WTC11 (cell line): ENCODE measurements around the gene PRR5. TPM values are rescaled to one million over a fixed set of nuclear protein-coding genes. Genes with fewer than 3 reads are reported as not detected.

Experiments used
- ATAC-seq: fragments of 200-7000 bp; cut with Tn5 transposase; 2 replicates; pipeline ENCODE4 v1.10.0; 2021; ENCODE audit warnings: mild to moderate bottlenecking, moderate library complexity
- CTCF ChIA-PET: fragments of 300-600 bp; sonication (Branson Sonifier 250); formaldehyde crosslinking; loops from one replicate; lab custom pipeline; 2021; ENCODE audit warnings: antibody characterized with exemption; lab: Charles Lee
- POLR2A ChIA-PET: fragments of 350-600 bp; sonication (Branson Sonifier 250); formaldehyde crosslinking; loops from one replicate; lab custom pipeline; 2021; ENCODE audit warnings: antibody characterized with exemption; lab: Charles Lee
- DNase-seq: peaks from one replicate; pipeline ENCODE4 v3.0.0; 2021; ENCODE audit warnings: low spot score
- H3K27ac Mint-ChIP-seq: 2 replicates; pipeline ENCODE4 v1.8.0; 2021; ENCODE audit warnings: mixed read lengths
- H3K27me3 Mint-ChIP-seq: 2 replicates; pipeline ENCODE4 v1.8.0; 2021; ENCODE audit warnings: low read depth, mild to moderate bottlenecking, moderate library complexity, mixed read lengths
- H3K36me3 Mint-ChIP-seq: 2 replicates; pipeline ENCODE4 v1.8.0; 2021; ENCODE audit warnings: mixed read lengths
- H3K4me1 Mint-ChIP-seq: 2 replicates; pipeline ENCODE4 v1.8.0; 2022; ENCODE audit warnings: mixed read lengths
- H3K4me3 Mint-ChIP-seq: 2 replicates; pipeline ENCODE4 v1.8.0; 2021; ENCODE audit warnings: mild to moderate bottlenecking, moderate library complexity, mixed read lengths
- H3K9me3 Mint-ChIP-seq: 2 replicates; pipeline ENCODE4 v1.8.0; 2021; ENCODE audit warnings: mixed read lengths
- ETV6 ChIP-seq: sonication (generic); formaldehyde crosslinking; IDR thresholded peaks from 2 replicates; pipeline ENCODE4 v1.8.1; 2022; ENCODE audit warnings: mild to moderate bottlenecking, missing genetic modification reagents
- GTF2I ChIP-seq: fragments of 250-450 bp; sonication (Bioruptor Pico); conservative IDR thresholded peaks from 2 replicates; pipeline ENCODE4 v1.4.0; 2021; ENCODE audit warnings: mild to moderate bottlenecking
- HMGA2 ChIP-seq: fragments of 250-450 bp; sonication (Bioruptor Pico); IDR thresholded peaks from 2 replicates; pipeline ENCODE4 v1.4.0; 2021; ENCODE audit warnings: mild to moderate bottlenecking, moderate library complexity
- JAZF1 ChIP-seq: fragments of 250-450 bp; sonication (Bioruptor Pico); IDR thresholded peaks from 2 replicates; pipeline ENCODE4 v1.9.0; 2021; ENCODE audit warnings: moderate library complexity, mild to moderate bottlenecking, inconsistent platforms
- JUN ChIP-seq: sonication (generic); formaldehyde crosslinking; IDR thresholded peaks from 2 replicates; pipeline ENCODE4 v1.8.0; 2023; ENCODE audit warnings: mild to moderate bottlenecking, missing genetic modification reagents
- NFE2L1 ChIP-seq: sonication (generic); formaldehyde crosslinking; IDR thresholded peaks from 2 replicates; pipeline ENCODE4 v1.8.1; 2023; ENCODE audit warnings: missing genetic modification reagents
- NR3C1 ChIP-seq: sonication (generic); formaldehyde crosslinking; conservative IDR thresholded peaks from 2 replicates; pipeline ENCODE4 v1.8.1; 2023; ENCODE audit warnings: low read depth, mild to moderate bottlenecking, missing genetic modification reagents
- SP1 ChIP-seq: sonication (generic); formaldehyde crosslinking; conservative IDR thresholded peaks from 2 replicates; pipeline ENCODE4 v1.8.1; 2022; ENCODE audit warnings: missing genetic modification reagents
- TEAD4 ChIP-seq: sonication (generic); formaldehyde crosslinking; IDR thresholded peaks from 2 replicates; pipeline ENCODE4 v1.8.0; 2022; ENCODE audit warnings: mild to moderate bottlenecking, missing genetic modification reagents
- ZNF138 ChIP-seq: sonication (generic); formaldehyde crosslinking; conservative IDR thresholded peaks from 2 replicates; pipeline ENCODE4 v1.8.1; 2022; ENCODE audit warnings: mild to moderate bottlenecking, moderate library complexity, missing genetic modification reagents
- ZNF263 ChIP-seq: sonication (generic); formaldehyde crosslinking; IDR thresholded peaks from 2 replicates; pipeline ENCODE4 v1.8.1; 2022; ENCODE audit warnings: low read depth, mild to moderate bottlenecking, moderate library complexity, missing genetic modification reagents
- ZNF671 ChIP-seq: fragments of 250-450 bp; sonication (Bioruptor Pico); IDR thresholded peaks from 2 replicates; pipeline ENCODE4 v1.8.0; 2021; ENCODE audit warnings: mild to moderate bottlenecking
- total RNA-seq: library from RNA; stranded (reverse); gene quantifications from 3 replicates; pipeline ENCODE4 v1.2.3, GENCODE V29; 2021
- TF ChIP-seq, protein P1 (sequence below): sonication (generic); formaldehyde crosslinking; IDR thresholded peaks from 2 replicates; pipeline ENCODE4 v1.8.1; 2023; ENCODE audit warnings: mild to moderate bottlenecking, missing genetic modification reagents
- TF ChIP-seq, protein P2 (sequence below): sonication (generic); formaldehyde crosslinking; IDR thresholded peaks from 2 replicates; pipeline ENCODE4 v1.8.1; 2023; ENCODE audit warnings: mild to moderate bottlenecking, missing genetic modification reagents
- TF ChIP-seq, protein P3 (sequence below): sonication (generic); formaldehyde crosslinking; IDR thresholded peaks from 2 replicates; pipeline ENCODE4 v1.8.1; 2022; ENCODE audit warnings: mild to moderate bottlenecking, moderate library complexity, missing genetic modification reagents
- TF ChIP-seq, protein P4 (sequence below): sonication (generic); formaldehyde crosslinking; IDR thresholded peaks from 2 replicates; pipeline ENCODE4 v1.8.1; 2023; ENCODE audit warnings: mild to moderate bottlenecking, moderate library complexity, missing genetic modification reagents
- TF ChIP-seq, protein P5 (sequence below): sonication (generic); formaldehyde crosslinking; IDR thresholded peaks from 2 replicates; pipeline ENCODE4 v1.8.0; 2023; ENCODE audit warnings: missing genetic modification reagents, mild to moderate bottlenecking, borderline replicate concordance
- TF ChIP-seq, protein P6 (sequence below): fragments of 200-600 bp; IDR thresholded peaks from 2 replicates; pipeline ENCODE4 v1.8.0; 2022; ENCODE audit warnings: antibody characterized with exemption
- TF ChIP-seq, protein P7 (sequence below): sonication (generic); formaldehyde crosslinking; IDR thresholded peaks from 2 replicates; pipeline ENCODE4 v1.8.1; 2023; ENCODE audit warnings: mild to moderate bottlenecking, missing genetic modification reagents, moderate library complexity
- TF ChIP-seq, protein P8 (sequence below): sonication (generic); formaldehyde crosslinking; IDR thresholded peaks from 2 replicates; pipeline ENCODE4 v1.8.1; 2022; ENCODE audit warnings: mild to moderate bottlenecking, missing genetic modification reagents, moderate library complexity, borderline replicate concordance

PRR5 gene
- total RNA-seq, 1 experiment from 2014 or later = 15.6 TPM

DNA sequence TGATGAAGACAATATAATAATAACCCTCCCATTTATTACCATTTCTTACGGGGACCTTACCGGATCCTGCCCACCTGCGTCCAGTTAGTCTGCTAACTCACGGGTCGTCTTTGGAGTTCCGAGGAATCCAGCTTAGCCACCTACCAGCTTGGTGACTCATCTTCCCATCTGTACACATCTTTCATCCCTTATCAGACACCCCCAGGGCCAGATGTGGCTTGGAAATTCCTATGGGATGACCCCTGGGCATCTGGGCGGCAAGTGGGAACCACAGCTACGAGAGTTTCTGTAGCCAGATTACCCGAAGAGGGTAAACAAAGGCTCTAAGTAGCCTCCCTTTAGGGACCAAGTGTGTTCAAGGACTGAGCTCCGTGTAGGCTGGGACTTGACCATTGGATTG, 12.8 kb upstream of the PRR5 start:
- ATAC-seq = no peak
- Mint-ChIP-seq H3K27ac (no peak overlapping the region), H3K9me3 (no peaks in the 10 kb centered on the region), H3K36me3 (no peaks in the 10 kb centered on the region), H3K27me3 (peaks cover 2% of the 10 kb centered on the region; the same call in 1 of the 2 replicates), H3K4me3 (no peak overlapping the region), H3K4me1 (peaks cover 10% of the 10 kb centered on the region)
- CTCF ChIA-PET = interaction anchor here (1.1 to 1.6 kb wide), 3 partner anchors 9 to 46 kb away, joined by 3 to 7 read pairs (median 4); no protein-coding TSS in a partner anchor
- TF ChIP-seq JUN (no peak), TEAD4 (CRISPR knock-in tag) (no peak), ZNF138 (CRISPR knock-in tag) (no peak), ZNF671 (CRISPR knock-in tag) (no peak), ETV6 (CRISPR knock-in tag) (no peak)
- TF ChIP-seq, protein P1, sequence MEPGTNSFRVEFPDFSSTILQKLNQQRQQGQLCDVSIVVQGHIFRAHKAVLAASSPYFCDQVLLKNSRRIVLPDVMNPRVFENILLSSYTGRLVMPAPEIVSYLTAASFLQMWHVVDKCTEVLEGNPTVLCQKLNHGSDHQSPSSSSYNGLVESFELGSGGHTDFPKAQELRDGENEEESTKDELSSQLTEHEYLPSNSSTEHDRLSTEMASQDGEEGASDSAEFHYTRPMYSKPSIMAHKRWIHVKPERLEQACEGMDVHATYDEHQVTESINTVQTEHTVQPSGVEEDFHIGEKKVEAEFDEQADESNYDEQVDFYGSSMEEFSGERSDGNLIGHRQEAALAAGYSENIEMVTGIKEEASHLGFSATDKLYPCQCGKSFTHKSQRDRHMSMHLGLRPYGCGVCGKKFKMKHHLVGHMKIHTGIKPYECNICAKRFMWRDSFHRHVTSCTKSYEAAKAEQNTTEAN (CRISPR knock-in tag) = no peak
- TF ChIP-seq, protein P2, sequence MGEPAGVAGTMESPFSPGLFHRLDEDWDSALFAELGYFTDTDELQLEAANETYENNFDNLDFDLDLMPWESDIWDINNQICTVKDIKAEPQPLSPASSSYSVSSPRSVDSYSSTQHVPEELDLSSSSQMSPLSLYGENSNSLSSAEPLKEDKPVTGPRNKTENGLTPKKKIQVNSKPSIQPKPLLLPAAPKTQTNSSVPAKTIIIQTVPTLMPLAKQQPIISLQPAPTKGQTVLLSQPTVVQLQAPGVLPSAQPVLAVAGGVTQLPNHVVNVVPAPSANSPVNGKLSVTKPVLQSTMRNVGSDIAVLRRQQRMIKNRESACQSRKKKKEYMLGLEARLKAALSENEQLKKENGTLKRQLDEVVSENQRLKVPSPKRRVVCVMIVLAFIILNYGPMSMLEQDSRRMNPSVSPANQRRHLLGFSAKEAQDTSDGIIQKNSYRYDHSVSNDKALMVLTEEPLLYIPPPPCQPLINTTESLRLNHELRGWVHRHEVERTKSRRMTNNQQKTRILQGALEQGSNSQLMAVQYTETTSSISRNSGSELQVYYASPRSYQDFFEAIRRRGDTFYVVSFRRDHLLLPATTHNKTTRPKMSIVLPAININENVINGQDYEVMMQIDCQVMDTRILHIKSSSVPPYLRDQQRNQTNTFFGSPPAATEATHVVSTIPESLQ (CRISPR knock-in tag) = no peak
- TF ChIP-seq, protein P3, sequence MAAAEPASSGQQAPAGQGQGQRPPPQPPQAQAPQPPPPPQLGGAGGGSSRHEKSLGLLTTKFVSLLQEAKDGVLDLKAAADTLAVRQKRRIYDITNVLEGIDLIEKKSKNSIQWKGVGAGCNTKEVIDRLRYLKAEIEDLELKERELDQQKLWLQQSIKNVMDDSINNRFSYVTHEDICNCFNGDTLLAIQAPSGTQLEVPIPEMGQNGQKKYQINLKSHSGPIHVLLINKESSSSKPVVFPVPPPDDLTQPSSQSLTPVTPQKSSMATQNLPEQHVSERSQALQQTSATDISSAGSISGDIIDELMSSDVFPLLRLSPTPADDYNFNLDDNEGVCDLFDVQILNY = no peak
- TF ChIP-seq, protein P4, sequence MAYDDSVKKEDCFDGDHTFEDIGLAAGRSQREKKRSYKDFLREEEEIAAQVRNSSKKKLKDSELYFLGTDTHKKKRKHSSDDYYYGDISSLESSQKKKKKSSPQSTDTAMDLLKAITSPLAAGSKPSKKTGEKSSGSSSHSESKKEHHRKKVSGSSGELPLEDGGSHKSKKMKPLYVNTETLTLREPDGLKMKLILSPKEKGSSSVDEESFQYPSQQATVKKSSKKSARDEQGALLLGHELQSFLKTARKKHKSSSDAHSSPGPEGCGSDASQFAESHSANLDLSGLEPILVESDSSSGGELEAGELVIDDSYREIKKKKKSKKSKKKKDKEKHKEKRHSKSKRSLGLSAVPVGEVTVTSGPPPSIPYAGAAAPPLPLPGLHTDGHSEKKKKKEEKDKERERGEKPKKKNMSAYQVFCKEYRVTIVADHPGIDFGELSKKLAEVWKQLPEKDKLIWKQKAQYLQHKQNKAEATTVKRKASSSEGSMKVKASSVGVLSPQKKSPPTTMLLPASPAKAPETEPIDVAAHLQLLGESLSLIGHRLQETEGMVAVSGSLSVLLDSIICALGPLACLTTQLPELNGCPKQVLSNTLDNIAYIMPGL (CRISPR knock-in tag) = no peak
- DNase-seq = no peak
- POLR2A ChIA-PET = no interaction called here

DNA sequence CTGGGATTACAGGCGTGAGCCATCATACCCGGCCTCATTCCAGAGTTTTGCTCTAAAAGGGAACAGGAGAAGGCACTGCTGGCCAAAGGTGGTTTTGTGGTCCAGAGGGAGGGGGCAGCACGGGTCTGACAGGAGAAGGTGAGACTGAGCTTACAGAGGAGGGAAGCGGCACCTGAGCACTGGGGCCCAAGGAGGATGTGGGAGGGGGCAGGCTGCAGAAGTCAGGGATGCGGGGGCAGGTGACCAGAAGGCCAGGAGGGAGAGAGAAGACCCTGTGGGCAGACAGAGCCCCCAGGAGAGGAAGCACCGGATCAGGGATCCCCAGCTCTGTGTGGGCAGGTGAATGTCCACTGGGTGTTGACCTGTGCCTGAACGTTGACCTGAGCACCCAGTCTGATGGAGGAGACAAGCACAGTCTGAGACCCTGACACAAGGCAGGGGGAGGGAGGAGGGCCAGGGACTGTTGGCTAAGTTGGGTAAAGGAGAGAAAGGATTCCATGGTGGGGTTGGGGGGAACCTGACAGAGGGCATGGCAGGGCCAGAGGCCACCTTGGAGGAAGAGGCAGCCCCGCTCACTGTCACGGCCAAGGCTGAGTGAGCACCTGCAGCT, 12.0 kb upstream of the PRR5 start:
- no peak overlapping the region for H3K27ac Mint-ChIP-seq
- ATAC-seq = no peak
- peaks cover 2% of the 10 kb centered on the region; the same call in 1 of the 2 replicates for H3K27me3 Mint-ChIP-seq
- POLR2A ChIA-PET = no interaction called here
- no peaks in the 10 kb centered on the region for H3K36me3 Mint-ChIP-seq
- H3K4me3 Mint-ChIP-seq = no peak overlapping the region
- CTCF ChIA-PET = interaction anchor here (0.6 to 1.6 kb wide), 3 partner anchors 20 to 276 kb away, joined by 3 to 7 read pairs (median 4); no protein-coding TSS in a partner anchor
- H3K4me1 Mint-ChIP-seq = peaks cover 8% of the 10 kb centered on the region
- H3K9me3 Mint-ChIP-seq = no peaks in the 10 kb centered on the region
- DNase-seq = no peak
- TF ChIP-seq, protein P5, sequence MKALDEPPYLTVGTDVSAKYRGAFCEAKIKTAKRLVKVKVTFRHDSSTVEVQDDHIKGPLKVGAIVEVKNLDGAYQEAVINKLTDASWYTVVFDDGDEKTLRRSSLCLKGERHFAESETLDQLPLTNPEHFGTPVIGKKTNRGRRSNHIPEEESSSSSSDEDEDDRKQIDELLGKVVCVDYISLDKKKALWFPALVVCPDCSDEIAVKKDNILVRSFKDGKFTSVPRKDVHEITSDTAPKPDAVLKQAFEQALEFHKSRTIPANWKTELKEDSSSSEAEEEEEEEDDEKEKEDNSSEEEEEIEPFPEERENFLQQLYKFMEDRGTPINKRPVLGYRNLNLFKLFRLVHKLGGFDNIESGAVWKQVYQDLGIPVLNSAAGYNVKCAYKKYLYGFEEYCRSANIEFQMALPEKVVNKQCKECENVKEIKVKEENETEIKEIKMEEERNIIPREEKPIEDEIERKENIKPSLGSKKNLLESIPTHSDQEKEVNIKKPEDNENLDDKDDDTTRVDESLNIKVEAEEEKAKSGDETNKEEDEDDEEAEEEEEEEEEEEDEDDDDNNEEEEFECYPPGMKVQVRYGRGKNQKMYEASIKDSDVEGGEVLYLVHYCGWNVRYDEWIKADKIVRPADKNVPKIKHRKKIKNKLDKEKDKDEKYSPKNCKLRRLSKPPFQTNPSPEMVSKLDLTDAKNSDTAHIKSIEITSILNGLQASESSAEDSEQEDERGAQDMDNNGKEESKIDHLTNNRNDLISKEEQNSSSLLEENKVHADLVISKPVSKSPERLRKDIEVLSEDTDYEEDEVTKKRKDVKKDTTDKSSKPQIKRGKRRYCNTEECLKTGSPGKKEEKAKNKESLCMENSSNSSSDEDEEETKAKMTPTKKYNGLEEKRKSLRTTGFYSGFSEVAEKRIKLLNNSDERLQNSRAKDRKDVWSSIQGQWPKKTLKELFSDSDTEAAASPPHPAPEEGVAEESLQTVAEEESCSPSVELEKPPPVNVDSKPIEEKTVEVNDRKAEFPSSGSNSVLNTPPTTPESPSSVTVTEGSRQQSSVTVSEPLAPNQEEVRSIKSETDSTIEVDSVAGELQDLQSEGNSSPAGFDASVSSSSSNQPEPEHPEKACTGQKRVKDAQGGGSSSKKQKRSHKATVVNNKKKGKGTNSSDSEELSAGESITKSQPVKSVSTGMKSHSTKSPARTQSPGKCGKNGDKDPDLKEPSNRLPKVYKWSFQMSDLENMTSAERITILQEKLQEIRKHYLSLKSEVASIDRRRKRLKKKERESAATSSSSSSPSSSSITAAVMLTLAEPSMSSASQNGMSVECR (CRISPR knock-in tag) = no peak
- TF ChIP-seq GTF2I (CRISPR knock-in tag) = no peak
- no peak for TF ChIP-seq TEAD4 (CRISPR knock-in tag)
- TF ChIP-seq JAZF1 (CRISPR knock-in tag) = no peak
- TF ChIP-seq ZNF671 (CRISPR knock-in tag) = no peak
- no peak for TF ChIP-seq SP1 (CRISPR knock-in tag)
- TF ChIP-seq, protein P6, sequence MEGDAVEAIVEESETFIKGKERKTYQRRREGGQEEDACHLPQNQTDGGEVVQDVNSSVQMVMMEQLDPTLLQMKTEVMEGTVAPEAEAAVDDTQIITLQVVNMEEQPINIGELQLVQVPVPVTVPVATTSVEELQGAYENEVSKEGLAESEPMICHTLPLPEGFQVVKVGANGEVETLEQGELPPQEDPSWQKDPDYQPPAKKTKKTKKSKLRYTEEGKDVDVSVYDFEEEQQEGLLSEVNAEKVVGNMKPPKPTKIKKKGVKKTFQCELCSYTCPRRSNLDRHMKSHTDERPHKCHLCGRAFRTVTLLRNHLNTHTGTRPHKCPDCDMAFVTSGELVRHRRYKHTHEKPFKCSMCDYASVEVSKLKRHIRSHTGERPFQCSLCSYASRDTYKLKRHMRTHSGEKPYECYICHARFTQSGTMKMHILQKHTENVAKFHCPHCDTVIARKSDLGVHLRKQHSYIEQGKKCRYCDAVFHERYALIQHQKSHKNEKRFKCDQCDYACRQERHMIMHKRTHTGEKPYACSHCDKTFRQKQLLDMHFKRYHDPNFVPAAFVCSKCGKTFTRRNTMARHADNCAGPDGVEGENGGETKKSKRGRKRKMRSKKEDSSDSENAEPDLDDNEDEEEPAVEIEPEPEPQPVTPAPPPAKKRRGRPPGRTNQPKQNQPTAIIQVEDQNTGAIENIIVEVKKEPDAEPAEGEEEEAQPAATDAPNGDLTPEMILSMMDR = no peak
- TF ChIP-seq, protein P7, sequence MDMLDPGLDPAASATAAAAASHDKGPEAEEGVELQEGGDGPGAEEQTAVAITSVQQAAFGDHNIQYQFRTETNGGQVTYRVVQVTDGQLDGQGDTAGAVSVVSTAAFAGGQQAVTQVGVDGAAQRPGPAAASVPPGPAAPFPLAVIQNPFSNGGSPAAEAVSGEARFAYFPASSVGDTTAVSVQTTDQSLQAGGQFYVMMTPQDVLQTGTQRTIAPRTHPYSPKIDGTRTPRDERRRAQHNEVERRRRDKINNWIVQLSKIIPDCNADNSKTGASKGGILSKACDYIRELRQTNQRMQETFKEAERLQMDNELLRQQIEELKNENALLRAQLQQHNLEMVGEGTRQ = no peak
- TF ChIP-seq, protein P8, sequence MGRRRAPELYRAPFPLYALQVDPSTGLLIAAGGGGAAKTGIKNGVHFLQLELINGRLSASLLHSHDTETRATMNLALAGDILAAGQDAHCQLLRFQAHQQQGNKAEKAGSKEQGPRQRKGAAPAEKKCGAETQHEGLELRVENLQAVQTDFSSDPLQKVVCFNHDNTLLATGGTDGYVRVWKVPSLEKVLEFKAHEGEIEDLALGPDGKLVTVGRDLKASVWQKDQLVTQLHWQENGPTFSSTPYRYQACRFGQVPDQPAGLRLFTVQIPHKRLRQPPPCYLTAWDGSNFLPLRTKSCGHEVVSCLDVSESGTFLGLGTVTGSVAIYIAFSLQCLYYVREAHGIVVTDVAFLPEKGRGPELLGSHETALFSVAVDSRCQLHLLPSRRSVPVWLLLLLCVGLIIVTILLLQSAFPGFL (CRISPR knock-in tag) = no peak
- TF ChIP-seq ZNF263 (CRISPR knock-in tag) = no peak
- no peak for TF ChIP-seq NR3C1 (CRISPR knock-in tag)
- no peak for TF ChIP-seq HMGA2 (CRISPR knock-in tag)
- no peak for TF ChIP-seq NFE2L1 (CRISPR knock-in tag)
